ENCODE data around the gene PTPRJ. TPM values are rescaled to one million over a fixed set of nuclear protein-coding genes. Genes with fewer than 3 reads are reported as not detected.

The PTPRJ gene
- total RNA-seq, 1 experiment from 2014 or later: 12.1 TPM

- Histone ChIP-seq H3K27me3 (replicated peaks; ENCODE audit: insufficient read depth, low read depth, low read length, poor library complexity) (no peaks in the 10 kb centered on the region), H3K4me1 (ENCODE audit: insufficient read depth, low read length, poor library complexity, severe bottlenecking) (peaks cover 32% of the 10 kb centered on the region), H3K4me3 (ENCODE audit: low read depth, low read length, poor library complexity, severe bottlenecking) (peak overlapping the region; percentile 13), H3K27ac (ENCODE audit: low read depth, low read length, poor library complexity, severe bottlenecking) (peak overlapping the region; percentile 1), H3K36me3 (ENCODE audit: insufficient read depth, low read length, poor library complexity, severe bottlenecking) (no peaks in the 10 kb centered on the region), H3K9me3 (ENCODE audit: low read depth, low read length, poor library complexity, severe bottlenecking) (no peaks in the 10 kb centered on the region)
- POLR2A ChIA-PET (ENCODE audit: low non-redundant PET): interaction anchor here (0.6 kb wide), 3 partner anchors 9 to 150 kb away, joined by 3 to 8 read pairs (median 6); no protein-coding TSS in a partner anchor
- intact Hi-C loops (cut with micrococcal nuclease; ENCODE audit: unreplicated experiment): no loop called here
- CTCF ChIA-PET: interaction anchor here (0.6 to 1.5 kb wide), 4 partner anchors 15 to 164 kb away, joined by 3 to 5 read pairs (median 4); no protein-coding TSS in a partner anchor
- TF ChIP-seq CTCF (conservative IDR thresholded peaks at IDR 0.05; ENCODE audit: low read depth, low read length): no peak
- no peak for TF ChIP-seq EZH2 (IDR thresholded peaks at IDR 0.05; ENCODE audit: borderline replicate concordance, low read depth, low read length, poor library complexity, severe bottlenecking)
- DNase-seq (ENCODE audit: low spot score): peak; percentile 93
- BruUV-seq (replicated peaks): no TSS peak
These were observed 113.7 kb downstream of the PTPRJ start for GRCh38 chr11:48093795-48094642.

- ChIA-PET CTCF (no interaction called here), POLR2A (ENCODE audit: low non-redundant PET) (interaction anchor here (0.6 kb wide), 1 partner anchor 24 kb away, joined by 6 read pairs; no protein-coding TSS in a partner anchor)
- TF ChIP-seq EZH2 (IDR thresholded peaks at IDR 0.05; ENCODE audit: borderline replicate concordance, low read depth, low read length, poor library complexity, severe bottlenecking) (no peak), CTCF (conservative IDR thresholded peaks at IDR 0.05; ENCODE audit: low read depth, low read length) (no peak)
- Histone ChIP-seq H3K4me3 (ENCODE audit: low read depth, low read length, poor library complexity, severe bottlenecking) (no peak overlapping the region), H3K27me3 (replicated peaks; ENCODE audit: insufficient read depth, low read depth, low read length, poor library complexity) (no peaks in the 10 kb centered on the region), H3K27ac (ENCODE audit: low read depth, low read length, poor library complexity, severe bottlenecking) (no peak overlapping the region), H3K36me3 (ENCODE audit: insufficient read depth, low read length, poor library complexity, severe bottlenecking) (no peaks in the 10 kb centered on the region), H3K9me3 (ENCODE audit: low read depth, low read length, poor library complexity, severe bottlenecking) (no peaks in the 10 kb centered on the region), H3K4me1 (ENCODE audit: insufficient read depth, low read length, poor library complexity, severe bottlenecking) (peaks cover 32% of the 10 kb centered on the region)
- DNase-seq (ENCODE audit: low spot score): no peak
- BruUV-seq (replicated peaks): no TSS peak
- intact Hi-C loops (cut with micrococcal nuclease; ENCODE audit: unreplicated experiment): no loop called here
These were observed 114.4 kb downstream of the PTPRJ start for GRCh38 chr11:48094643-48095339.

- intact Hi-C loops (cut with micrococcal nuclease; ENCODE audit: unreplicated experiment): no loop called here
- DNase-seq (ENCODE audit: low spot score): no peak
- Histone ChIP-seq H3K36me3 (ENCODE audit: insufficient read depth, low read length, poor library complexity, severe bottlenecking) (no peaks in the 10 kb centered on the region), H3K9me3 (ENCODE audit: low read depth, low read length, poor library complexity, severe bottlenecking) (no peaks in the 10 kb centered on the region), H3K27me3 (replicated peaks; ENCODE audit: insufficient read depth, low read depth, low read length, poor library complexity) (no peaks in the 10 kb centered on the region), H3K27ac (ENCODE audit: low read depth, low read length, poor library complexity, severe bottlenecking) (no peak overlapping the region), H3K4me1 (ENCODE audit: insufficient read depth, low read length, poor library complexity, severe bottlenecking) (peaks cover 32% of the 10 kb centered on the region), H3K4me3 (ENCODE audit: low read depth, low read length, poor library complexity, severe bottlenecking) (no peak overlapping the region)
- ChIA-PET POLR2A (ENCODE audit: low non-redundant PET) (no interaction called here), CTCF (no interaction called here)
- no peak for TF ChIP-seq EZH2 (IDR thresholded peaks at IDR 0.05; ENCODE audit: borderline replicate concordance, low read depth, low read length, poor library complexity, severe bottlenecking)
- TF ChIP-seq CTCF (conservative IDR thresholded peaks at IDR 0.05; ENCODE audit: low read depth, low read length): no peak
- BruUV-seq (replicated peaks): no TSS peak
These were observed 115.6 kb downstream of the PTPRJ start for GRCh38 chr11:48095779-48096470.

All from A673 (cell line).